ENCODE data around the gene EDAR. TPM values are rescaled to one million over a fixed set of nuclear protein-coding genes. Genes with fewer than 3 reads are reported as not detected.

Gene EDAR
- total RNA-seq, 1 donor from 2014 or later, result 1.0 TPM

DNA sequence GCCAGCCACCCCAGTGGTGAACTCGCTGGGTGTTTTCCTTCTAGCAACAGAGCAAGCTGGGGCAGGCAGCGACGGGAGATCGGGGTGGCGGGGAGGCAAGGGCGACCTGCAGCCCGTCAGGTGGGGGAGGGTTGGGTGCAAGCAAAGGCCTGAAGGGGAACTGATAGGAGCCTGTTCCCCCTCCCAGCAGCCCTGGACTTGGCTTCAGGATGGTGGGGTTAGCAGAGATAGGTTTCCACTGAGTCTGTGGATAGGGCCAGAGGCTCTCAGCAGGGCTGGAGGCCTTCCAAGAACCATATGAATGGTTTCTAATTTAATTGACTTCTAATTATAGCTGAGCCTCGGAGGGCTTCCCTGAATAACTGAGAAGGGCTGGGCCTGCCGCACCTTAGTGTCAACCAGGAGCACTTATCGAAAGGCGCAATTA lies 55.3 kb downstream of the EDAR start:
- DNase-seq (ENCODE audit: low read depth), result no peak
- TF ChIP-seq, protein P1, sequence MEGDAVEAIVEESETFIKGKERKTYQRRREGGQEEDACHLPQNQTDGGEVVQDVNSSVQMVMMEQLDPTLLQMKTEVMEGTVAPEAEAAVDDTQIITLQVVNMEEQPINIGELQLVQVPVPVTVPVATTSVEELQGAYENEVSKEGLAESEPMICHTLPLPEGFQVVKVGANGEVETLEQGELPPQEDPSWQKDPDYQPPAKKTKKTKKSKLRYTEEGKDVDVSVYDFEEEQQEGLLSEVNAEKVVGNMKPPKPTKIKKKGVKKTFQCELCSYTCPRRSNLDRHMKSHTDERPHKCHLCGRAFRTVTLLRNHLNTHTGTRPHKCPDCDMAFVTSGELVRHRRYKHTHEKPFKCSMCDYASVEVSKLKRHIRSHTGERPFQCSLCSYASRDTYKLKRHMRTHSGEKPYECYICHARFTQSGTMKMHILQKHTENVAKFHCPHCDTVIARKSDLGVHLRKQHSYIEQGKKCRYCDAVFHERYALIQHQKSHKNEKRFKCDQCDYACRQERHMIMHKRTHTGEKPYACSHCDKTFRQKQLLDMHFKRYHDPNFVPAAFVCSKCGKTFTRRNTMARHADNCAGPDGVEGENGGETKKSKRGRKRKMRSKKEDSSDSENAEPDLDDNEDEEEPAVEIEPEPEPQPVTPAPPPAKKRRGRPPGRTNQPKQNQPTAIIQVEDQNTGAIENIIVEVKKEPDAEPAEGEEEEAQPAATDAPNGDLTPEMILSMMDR (conservative IDR thresholded peaks at IDR 0.05; ENCODE audit: low read depth, low read length), result no peak
- no peak overlapping the region for H3K4me3 ChIP-seq (ENCODE audit: low read depth, low read length)

GRCh38 chr2:108932736-108933332 lies 56.2 kb downstream of the EDAR start:
- no peak for DNase-seq (ENCODE audit: low read depth)
- TF ChIP-seq, protein P1 (conservative IDR thresholded peaks at IDR 0.05; ENCODE audit: low read depth, low read length), result no peak
- no peak overlapping the region for H3K4me3 ChIP-seq (ENCODE audit: low read depth, low read length)

DNA sequence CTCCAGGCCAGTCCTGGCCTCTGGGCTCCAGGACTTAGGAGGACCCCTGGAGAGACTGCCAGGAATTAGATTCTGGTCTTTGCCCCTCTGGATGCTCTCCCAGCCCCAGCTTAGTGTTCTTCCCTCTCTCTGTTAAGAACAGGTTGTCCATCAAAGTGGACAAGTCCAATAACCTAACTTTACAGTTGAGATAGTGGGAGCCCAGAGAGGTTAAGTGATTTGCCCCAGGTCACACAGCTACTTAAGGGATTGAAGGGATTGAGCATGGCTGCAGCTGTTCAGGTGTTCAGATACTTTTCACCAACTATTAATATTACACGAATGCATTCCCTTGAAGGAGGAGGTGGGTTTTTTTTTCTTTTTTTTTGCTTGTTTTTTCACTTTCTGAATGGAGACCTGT lies 57.6 kb downstream of the EDAR start:
- no peak for DNase-seq (ENCODE audit: low read depth)
- no peak overlapping the region for H3K4me3 ChIP-seq (ENCODE audit: low read depth, low read length)
- TF ChIP-seq, protein P1 (conservative IDR thresholded peaks at IDR 0.05; ENCODE audit: low read depth, low read length), result no peak

DNA sequence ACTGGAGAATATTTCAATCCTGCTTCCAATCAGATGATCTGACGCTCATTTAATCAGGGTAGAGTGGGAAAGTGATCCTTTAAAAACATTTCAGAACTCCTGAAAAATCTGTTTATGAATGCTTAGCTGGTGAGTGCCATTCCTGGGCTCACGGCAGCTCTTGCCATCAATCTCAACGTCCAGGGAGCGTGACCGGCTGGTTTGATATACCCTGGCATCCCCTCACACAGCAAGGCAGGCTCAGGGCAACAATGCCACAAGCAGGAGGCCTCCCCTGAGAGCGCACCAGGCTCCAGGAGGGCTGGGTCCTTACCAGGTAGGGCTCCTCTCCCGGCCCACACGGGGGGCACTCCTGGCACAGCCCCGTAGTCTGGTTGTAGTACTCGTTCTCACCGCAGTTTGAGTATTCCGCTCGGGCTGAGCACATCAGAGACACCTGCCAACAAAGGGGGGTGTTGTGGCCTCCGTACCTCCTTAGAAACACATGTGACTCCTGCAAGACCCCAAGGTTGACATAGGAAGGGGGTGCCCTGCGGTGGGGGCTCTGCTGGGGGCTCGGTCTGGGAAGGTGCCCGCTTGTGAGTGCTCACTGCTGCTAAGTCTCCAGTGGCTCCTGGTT lies 59.1 kb downstream of the EDAR start:
- TF ChIP-seq, protein P1 (conservative IDR thresholded peaks at IDR 0.05; ENCODE audit: low read depth, low read length), result no peak
- no peak overlapping the region for H3K4me3 ChIP-seq (ENCODE audit: low read depth, low read length)
- no peak for DNase-seq (ENCODE audit: low read depth)

DNA sequence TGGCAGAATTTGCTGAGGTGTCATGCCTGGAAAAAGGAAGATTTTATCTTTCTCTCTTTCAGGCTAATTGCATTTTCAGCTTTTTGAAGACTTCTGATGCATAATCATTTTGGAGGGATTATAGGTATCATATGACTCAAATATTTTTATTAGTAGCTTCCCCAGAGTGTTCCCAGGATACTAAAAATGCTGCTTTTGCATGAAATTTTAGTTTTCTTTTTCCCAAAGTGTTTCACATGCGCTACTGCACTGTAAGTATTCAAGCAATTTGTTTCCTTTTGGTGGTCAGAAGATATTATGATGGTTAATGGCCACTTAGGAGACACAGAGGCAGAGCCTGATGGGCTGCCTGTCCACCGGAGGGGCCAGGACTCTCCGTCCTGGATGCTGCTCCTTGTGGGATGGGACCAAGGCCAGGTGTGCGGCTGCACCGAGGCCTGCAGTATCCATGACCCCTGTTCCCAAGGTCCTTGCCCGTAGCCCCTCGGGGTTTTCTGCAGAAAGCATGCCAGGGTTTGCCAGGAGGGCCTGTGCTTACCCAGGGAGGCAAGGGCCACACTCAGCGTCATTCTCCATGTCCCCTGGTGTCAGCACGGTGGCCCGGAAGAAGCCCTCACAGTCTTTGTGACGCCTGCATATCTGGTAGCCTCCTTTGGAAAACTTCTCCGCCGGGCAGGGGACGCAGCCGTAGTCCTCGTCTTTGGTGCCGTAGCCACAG lies 60.2 kb downstream of the EDAR start:
- no peak overlapping the region for H3K4me3 ChIP-seq (ENCODE audit: low read depth, low read length)
- TF ChIP-seq, protein P1 (conservative IDR thresholded peaks at IDR 0.05; ENCODE audit: low read depth, low read length), result no peak
- no peak for DNase-seq (ENCODE audit: low read depth)

GRCh38 chr2:108927936-108928659 lies 60.9 kb downstream of the EDAR start:
- no peak overlapping the region for H3K4me3 ChIP-seq (ENCODE audit: low read depth, low read length)
- TF ChIP-seq, protein P1 (conservative IDR thresholded peaks at IDR 0.05; ENCODE audit: low read depth, low read length), result peak; percentile 94
- DNase-seq (ENCODE audit: low read depth), result no peak

All from epithelial cell of proximal tubule (primary cell).